Heart left ventricle (tissue), 13 donors: ENCODE results near the gene CSTF1.

Experiments used
- POLR2A ChIP-seq, 2 donors: fragments of 450-650 bp; IDR thresholded peaks; one replicate each; pipeline ENCODE4 v1.6.1; 2017; ENCODE audit warnings: antibody characterized with exemption in 2 of 2, mild to moderate bottlenecking in 2 of 2, moderate library complexity in 2 of 2
- TF ChIP-seq, protein P1 (sequence below), 12 donors: fragments of 200-600 bp; sonication (generic) in 4 of 12; IDR thresholded peaks; one replicate each; pipeline versions ENCODE4 v1.5.0 to v1.8.0; 2018 to 2022; ENCODE audit warnings: antibody characterized with exemption in 12 of 12, mild to moderate bottlenecking in 5 of 12
- donor health status: ischemic (EF 13 %, LVEDD 7.1; RV severe dilation, severe dysfunction).
- donor health status: DM: no; HTN: yes; CAD: no.
- donor health status: DM: no; HTN: no; CAD: no.
- donor health status: ischemic (EF 25% LVEDD 6.9; RV normal size, moderate dysfunction).
- donor health status: ischemic (EF 25% LVEDD 5.7; RV mildly dilated, moderate dysfunction).
- donor health status: ischemic (EF 35%, LVEDD 5.7; RV mildly dilated, moderate dysfunction).
- donor health status: nonischemic (EF 11% LVEDD 7.7; RV severe dilation, severe dysfunction).
- donor health status: DM: yes; HTN: yes; CAD: no.
- donor health status: PGD.
- donor health status: ischemic (EF 29% LVEDD 5.4; RV normal size, mild dysfunction).
- donor health status: nonischemic (EF 23%, LVEDD 6.1; RV moderate dilation, normal function).

DNA sequence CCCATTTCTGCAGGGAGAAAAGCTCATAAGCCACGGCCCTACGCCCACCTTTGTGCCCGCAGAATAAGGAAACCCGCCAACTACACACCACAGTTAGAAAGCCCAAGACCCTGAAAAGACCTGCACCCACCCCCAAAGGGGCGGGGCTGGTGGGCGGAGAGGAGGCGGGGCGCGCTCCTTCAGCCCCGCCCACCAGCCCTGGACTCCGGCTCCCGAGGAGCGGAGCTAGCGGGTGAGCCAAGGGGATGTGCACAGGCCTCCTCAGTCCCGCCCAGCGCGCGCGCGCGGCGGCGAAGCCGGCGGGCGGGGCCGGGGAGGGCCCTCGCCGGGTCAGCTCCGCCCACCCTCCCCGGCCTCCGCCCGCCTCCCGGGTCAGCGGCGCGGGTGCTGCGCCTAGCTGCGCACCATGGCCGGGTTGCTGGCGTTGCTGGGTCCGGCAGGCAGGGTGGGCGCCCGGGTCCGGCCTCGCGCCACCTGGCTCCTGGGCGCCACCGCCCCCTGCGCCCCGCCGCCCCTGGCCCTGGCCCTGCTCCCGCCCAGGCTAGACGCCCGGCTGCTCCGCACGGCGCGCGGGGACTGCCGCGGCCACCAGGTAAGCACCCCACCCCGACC lies 33.7 kb upstream of the CSTF1 start, which contains the start of gene FAM210B:
- TF ChIP-seq POLR2A (IDR thresholded peaks at IDR 0.05) = peak; percentile 33 to 59
- TF ChIP-seq, protein P1, sequence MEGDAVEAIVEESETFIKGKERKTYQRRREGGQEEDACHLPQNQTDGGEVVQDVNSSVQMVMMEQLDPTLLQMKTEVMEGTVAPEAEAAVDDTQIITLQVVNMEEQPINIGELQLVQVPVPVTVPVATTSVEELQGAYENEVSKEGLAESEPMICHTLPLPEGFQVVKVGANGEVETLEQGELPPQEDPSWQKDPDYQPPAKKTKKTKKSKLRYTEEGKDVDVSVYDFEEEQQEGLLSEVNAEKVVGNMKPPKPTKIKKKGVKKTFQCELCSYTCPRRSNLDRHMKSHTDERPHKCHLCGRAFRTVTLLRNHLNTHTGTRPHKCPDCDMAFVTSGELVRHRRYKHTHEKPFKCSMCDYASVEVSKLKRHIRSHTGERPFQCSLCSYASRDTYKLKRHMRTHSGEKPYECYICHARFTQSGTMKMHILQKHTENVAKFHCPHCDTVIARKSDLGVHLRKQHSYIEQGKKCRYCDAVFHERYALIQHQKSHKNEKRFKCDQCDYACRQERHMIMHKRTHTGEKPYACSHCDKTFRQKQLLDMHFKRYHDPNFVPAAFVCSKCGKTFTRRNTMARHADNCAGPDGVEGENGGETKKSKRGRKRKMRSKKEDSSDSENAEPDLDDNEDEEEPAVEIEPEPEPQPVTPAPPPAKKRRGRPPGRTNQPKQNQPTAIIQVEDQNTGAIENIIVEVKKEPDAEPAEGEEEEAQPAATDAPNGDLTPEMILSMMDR (IDR thresholded peaks at IDR 0.05) = no peak
